ENCODE measurements around the gene SH2B3.

SH2B3 gene

DNA sequence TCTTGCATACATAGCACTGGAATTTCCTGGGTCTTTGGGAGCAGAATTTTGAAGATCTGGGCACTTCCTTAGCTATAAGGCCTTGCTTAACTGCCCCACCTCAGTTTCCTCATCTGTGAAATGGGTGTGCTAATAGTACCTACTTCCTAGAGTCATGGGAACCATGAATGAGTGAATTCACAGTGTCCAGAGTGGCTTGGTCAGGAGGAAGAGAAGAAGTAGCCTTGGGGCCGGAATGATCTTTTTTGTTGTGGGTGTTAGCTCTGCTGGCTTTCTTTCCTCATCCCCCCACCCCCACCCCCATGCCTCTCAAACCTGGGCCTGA is 2.4 kb downstream of the SH2B3 start:
- Mint-ChIP-seq H3K27ac (peak overlapping the region; percentile 88 to 96), H3K4me1 (ENCODE audit: low read depth in 2 of 2) (peaks cover 71 to 78% of the 10 kb centered on the region in 2 donors), H3K27me3 (no peaks in the 10 kb centered on the region), H3K36me3 (ENCODE audit: insufficient read depth) (peaks cover 37% of the 10 kb centered on the region), H3K9me3 (no peaks in the 10 kb centered on the region), H3K4me3 (peak overlapping the region; percentile 87 to 92)
- DNase-seq = no peak
- no peak for ATAC-seq (replicated peaks)

DNA sequence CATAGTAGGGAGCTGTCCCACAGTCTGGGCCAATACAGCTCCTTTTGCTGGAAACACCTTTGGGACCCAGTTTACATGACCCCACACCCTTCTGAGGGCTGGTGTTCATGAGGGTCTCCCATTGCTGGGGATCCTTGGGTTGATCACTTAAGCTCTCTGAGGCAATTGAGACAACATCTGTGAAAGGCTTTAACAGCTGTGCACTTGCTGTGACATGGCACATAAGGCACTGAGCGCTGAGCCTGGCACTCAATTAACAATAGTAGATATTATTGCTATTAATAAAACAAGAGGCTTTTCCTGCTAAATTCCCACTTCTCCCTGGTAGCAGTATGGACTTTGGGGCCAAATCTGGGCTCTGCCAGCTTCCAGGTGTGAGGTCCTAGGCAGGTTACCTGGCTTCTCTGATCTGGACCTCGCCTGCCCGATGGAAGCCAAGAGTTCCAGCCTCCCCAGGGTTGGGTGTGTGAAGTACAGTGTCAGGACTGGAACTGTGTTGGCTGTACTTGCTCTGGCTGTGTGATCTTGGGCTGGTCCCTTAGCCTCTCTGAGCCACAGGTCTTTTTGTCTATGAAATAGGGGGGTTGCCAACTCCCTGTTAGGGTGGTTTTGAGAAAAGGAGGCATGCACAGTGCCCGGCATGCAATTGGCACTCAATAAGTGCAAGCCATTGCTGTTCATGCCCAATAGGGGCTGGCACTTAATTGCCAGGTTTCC is 3.1 kb downstream of the SH2B3 start:
- Mint-ChIP-seq H3K27me3 (no peaks in the 10 kb centered on the region), H3K27ac (peak overlapping the region; percentile 88 to 96)
- ATAC-seq (replicated peaks) = no peak

DNA sequence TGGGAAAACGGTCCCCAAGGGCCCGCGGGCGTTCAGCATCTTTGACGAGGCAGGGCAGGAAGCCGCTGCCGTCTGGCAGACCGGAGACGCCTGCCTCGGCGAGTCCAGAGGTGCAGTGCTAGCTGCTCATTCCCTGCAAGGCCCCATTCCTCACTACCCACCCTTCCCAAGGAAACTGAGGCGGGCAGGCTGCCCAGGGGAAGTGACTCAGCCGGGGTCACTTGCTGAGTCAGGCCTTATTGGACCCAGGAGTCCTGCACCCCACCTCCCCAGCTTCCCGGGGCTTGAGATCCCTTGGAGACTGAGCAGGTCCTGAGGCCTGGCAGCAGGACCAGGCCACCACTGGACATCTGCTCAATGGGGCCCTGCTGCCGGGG is 3.7 kb downstream of the SH2B3 start:
- peak overlapping the region; percentile 88 to 96 for H3K27ac Mint-ChIP-seq
- H3K4me1 Mint-ChIP-seq (ENCODE audit: low read depth in 2 of 2) = peaks cover 66 to 75% of the 10 kb centered on the region in 2 donors
- ATAC-seq (replicated peaks) = no peak
- peaks cover 41% of the 10 kb centered on the region for H3K36me3 Mint-ChIP-seq (ENCODE audit: insufficient read depth)
- H3K9me3 Mint-ChIP-seq = no peaks in the 10 kb centered on the region
- H3K27me3 Mint-ChIP-seq = no peaks in the 10 kb centered on the region
- DNase-seq = no peak
- peak overlapping the region; percentile 87 to 92 for H3K4me3 Mint-ChIP-seq

More for the DNA sequence above, 3.1 kb downstream of the SH2B3 start:
- peaks cover 71 to 78% of the 10 kb centered on the region in 2 donors for H3K4me1 Mint-ChIP-seq (ENCODE audit: low read depth in 2 of 2)
- DNase-seq = no peak
- H3K9me3 Mint-ChIP-seq = no peaks in the 10 kb centered on the region
- peaks cover 40% of the 10 kb centered on the region for H3K36me3 Mint-ChIP-seq (ENCODE audit: insufficient read depth)
- H3K4me3 Mint-ChIP-seq = peak overlapping the region; percentile 87 to 92

DNA sequence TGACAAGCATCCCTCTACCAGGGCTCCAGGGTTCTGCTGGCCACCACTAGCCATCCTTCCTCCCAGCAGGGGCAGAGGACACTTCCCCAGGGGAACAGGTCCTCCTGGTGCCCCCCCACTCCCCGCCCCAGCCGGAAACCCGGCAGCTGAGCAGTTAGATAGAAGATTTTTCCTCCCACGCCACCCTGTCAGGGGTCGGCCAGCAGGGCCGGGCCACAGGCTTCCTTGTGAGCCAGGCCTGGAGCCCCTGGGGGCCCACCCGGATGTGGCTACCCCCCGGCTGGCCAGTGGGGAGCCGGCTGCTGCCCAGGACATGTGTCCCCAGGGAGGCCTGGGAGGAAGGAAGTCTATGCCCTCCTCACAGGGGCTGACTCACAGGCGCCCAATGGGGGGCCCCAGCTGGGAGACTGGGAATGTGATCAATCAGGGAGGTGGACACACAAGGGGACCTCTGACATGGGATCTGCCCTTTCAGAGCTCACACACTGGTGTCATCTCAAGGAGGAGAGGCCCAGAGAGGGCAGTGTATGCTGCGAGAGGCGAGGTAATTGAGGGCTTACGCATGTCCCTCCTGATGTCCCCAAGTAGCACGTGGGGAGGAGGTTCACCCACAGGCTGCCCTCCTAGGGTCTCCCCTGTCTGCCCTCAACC is 4.2 kb downstream of the SH2B3 start:
- ATAC-seq (replicated peaks) (no peak), DNase-seq (no peak)

DNA sequence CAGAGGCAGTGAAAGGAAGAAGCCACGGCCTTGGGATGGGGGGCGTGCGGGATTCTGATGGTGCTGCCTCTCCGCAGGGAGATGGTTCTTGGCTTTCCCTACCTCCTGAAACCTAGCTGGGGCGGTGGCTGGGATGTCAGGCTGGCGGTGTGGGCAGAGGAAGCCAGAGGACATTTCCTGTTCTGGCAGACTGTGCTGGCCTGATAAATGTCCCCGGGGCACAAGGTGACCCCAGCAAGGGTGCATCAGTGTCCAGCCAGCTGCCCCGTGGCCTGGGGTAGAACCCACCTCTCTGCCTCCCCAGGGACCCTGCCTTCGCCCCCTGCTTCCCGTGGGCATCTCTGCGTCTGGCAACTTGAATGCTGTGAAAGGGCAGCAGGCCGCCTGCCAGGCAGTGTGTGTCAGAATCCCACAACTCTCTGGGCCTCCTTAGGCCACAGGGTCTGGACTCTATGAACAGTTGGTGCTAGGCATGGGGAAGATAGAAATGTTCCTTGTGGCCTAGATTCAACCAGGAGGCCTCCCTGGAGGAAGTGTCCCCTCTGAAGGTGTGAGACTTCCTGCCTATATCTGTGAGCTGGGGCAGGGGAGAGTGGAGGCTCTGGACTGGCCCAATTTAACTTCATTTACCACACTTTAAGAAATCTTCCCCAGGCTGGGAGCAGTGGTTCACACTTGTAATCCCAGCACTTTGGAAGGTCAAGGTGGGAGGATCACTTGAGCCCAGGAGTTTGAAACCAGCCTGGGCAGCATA is 4.9 kb downstream of the SH2B3 start:
- no peaks in the 10 kb centered on the region for H3K9me3 Mint-ChIP-seq
- peak overlapping the region; percentile 88 to 96 for H3K27ac Mint-ChIP-seq
- H3K27me3 Mint-ChIP-seq = no peaks in the 10 kb centered on the region
- peaks cover 42% of the 10 kb centered on the region for H3K36me3 Mint-ChIP-seq (ENCODE audit: insufficient read depth)
- ATAC-seq (replicated peaks) (peak; percentile 6), DNase-seq (no peak)
- peak overlapping the region; percentile 87 to 92 for H3K4me3 Mint-ChIP-seq
- H3K4me1 Mint-ChIP-seq (ENCODE audit: low read depth in 2 of 2) = peaks cover 69 to 75% of the 10 kb centered on the region in 2 donors

More for the DNA sequence above, 4.2 kb downstream of the SH2B3 start:
- no peaks in the 10 kb centered on the region for H3K27me3 Mint-ChIP-seq
- peaks cover 38% of the 10 kb centered on the region for H3K36me3 Mint-ChIP-seq (ENCODE audit: insufficient read depth)
- H3K9me3 Mint-ChIP-seq = no peaks in the 10 kb centered on the region
- peak overlapping the region; percentile 87 to 92 for H3K4me3 Mint-ChIP-seq
- peak overlapping the region; percentile 88 to 96 for H3K27ac Mint-ChIP-seq
- H3K4me1 Mint-ChIP-seq (ENCODE audit: low read depth in 2 of 2) = peaks cover 65 to 75% of the 10 kb centered on the region in 2 donors

DNA sequence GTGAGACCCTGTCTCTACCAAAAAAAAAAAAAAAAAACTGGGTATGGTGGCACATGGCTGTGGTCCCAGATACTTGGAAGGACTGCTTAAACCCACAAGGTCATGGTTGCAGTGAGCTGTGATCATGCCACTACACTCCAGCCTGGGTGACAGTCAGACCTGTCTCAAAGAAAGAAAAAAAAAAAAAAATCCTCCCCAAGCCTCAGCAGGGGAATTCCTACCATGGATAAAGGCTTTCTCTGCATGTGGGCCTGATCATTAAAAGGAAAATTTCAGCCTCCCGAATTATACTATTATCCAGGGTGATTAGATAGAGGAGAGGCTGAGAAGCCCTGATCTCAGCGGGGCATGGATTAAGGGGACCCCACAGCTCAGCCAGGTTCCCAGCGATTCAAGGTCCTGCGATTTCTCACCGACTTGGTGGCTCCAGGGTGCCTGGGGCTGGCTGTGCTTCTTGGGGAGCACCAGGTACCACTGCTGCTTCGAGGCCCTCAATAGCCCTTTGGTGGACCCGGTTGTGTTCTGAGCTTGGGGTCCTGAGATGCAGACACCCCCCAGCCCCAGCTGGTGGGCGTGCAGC is 5.6 kb downstream of the SH2B3 start:
- ATAC-seq (replicated peaks) = peak; percentile 44
- DNase-seq = no peak
- H3K4me3 Mint-ChIP-seq = peak overlapping the region; percentile 87 to 92
- peaks cover 46% of the 10 kb centered on the region for H3K36me3 Mint-ChIP-seq (ENCODE audit: insufficient read depth)
- peak overlapping the region; percentile 88 to 96 for H3K27ac Mint-ChIP-seq
- no peaks in the 10 kb centered on the region for H3K27me3 Mint-ChIP-seq
- no peaks in the 10 kb centered on the region for H3K9me3 Mint-ChIP-seq
- peaks cover 72 to 75% of the 10 kb centered on the region in 2 donors for H3K4me1 Mint-ChIP-seq (ENCODE audit: low read depth in 2 of 2)

DNA sequence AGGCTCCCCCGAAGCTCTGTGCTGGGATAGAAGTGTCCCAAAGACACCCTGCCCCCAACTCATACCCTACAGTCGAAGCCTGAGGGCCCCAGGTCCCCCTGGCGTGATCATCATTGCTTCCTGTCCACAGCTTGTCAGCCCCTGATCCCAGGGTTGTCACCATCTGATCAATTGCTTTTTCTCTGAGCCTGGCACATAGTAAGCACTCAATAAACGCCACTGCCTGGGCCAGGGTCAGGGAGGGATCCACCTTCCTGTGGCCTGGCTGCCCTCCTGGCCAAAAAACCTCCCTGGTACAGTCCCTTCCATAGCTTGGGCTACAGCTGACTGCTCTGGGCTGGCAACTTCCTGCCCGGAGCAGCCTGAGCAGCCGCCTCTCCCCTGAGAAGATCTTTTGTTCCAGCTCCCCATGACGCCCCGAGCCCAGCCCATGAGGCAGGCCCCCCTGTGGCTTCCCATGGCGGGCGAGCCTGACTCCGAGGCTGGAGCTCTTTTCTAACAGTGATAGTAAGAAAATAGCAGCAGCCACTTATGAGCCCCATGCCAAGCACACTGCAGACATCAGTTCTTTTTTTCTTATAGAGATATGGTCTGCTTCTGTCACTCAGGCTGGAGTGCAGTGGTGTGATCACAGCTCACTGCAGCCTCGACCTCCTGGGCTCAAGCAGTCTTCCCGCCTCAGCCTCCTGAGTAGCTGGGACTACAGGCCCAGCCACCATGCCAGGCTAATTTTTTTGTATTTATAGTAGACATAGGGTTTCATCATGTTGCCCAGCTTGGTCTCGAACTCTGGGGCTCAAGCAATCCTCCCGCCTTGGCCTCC is 6.5 kb downstream of the SH2B3 start:
- Mint-ChIP-seq H3K4me3 (peak overlapping the region; percentile 42 to 78), H3K27me3 (no peaks in the 10 kb centered on the region), H3K9me3 (no peaks in the 10 kb centered on the region), H3K36me3 (ENCODE audit: insufficient read depth) (peaks cover 45% of the 10 kb centered on the region), H3K4me1 (ENCODE audit: low read depth in 2 of 2) (peaks cover 72 to 75% of the 10 kb centered on the region in 2 donors), H3K27ac (peak overlapping the region; percentile 88 to 96)
- no peak for DNase-seq
- ATAC-seq (replicated peaks) = peak; percentile 30

DNA sequence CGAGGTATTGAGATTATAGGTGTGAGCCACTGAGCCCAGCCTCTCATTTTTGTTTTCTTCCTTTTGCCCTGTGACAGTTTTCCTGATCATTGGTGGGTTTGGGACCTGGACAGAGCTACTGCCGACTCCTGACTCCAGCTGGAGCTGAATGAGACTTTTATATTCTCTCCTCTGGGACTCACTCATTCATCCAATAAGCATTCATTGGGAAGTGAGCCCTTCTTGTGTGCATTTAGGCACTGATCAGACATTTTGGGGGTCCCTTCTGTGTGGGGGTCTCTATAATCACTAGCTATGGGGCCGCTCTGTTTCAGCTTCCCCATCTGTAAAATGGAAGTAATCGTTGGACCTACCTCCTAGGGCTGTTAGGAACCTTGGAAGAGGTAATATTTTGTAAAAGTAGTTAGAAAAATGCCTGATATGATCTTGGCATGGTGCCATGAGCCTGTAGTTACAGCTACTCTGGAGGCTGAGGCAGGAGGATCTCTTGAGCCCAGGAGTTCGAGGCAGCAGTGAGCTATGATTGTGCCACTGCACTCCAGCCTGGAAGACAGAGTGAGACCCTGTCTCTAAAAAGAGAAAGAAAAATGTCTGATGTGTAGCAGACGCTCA is 7.2 kb downstream of the SH2B3 start:
- Mint-ChIP-seq H3K4me1 (ENCODE audit: low read depth in 2 of 2) (peaks cover 68% of the 10 kb centered on the region in 2 donors), H3K27me3 (no peaks in the 10 kb centered on the region), H3K36me3 (ENCODE audit: insufficient read depth) (peaks cover 51% of the 10 kb centered on the region), H3K9me3 (no peaks in the 10 kb centered on the region), H3K27ac (peak overlapping the region; percentile 88 to 96), H3K4me3 (peak overlapping the region; percentile 56 to 78)
- ATAC-seq (replicated peaks) (no peak), DNase-seq (no peak)

DNA sequence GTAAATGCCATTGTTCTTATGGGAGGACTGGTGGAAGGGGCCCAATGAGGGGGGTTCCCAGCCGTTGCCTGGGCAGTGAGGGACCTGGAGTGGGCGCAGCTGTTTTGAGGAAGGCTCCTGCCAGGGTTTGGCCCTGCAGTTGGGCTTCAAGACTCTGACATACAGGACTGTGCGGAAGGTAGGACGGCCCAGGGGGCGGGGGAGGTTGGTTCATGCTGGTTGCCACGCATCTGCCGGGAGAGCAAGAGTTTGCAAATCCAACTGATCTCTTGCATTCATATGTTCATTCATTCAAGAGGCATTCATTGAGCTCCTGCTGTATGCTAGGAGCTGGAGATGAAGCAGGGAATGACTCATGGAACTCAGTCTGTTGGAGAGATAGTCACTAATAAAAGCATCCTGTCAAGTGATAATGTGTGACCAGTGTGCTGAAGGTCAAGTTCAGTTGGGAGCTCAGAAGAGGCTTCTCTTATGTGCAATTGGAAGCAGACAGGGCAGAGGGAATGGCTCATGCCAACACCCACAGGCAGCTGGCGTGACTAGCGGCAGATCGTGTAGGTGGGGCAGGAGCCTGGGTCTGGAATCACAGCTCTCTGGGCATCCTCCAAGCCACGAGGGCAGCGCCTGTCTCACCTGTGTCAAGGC is 7.8 kb downstream of the SH2B3 start:
- no peak for ATAC-seq (replicated peaks)
- H3K36me3 Mint-ChIP-seq (ENCODE audit: insufficient read depth) = peaks cover 52% of the 10 kb centered on the region
- H3K4me1 Mint-ChIP-seq (ENCODE audit: low read depth in 2 of 2) = peaks cover 61 to 62% of the 10 kb centered on the region in 2 donors
- H3K27me3 Mint-ChIP-seq = no peaks in the 10 kb centered on the region
- H3K27ac Mint-ChIP-seq = peak overlapping the region; percentile 88 to 96
- peak overlapping the region; percentile 56 to 78 for H3K4me3 Mint-ChIP-seq
- DNase-seq = no peak
- H3K9me3 Mint-ChIP-seq = no peaks in the 10 kb centered on the region

DNA sequence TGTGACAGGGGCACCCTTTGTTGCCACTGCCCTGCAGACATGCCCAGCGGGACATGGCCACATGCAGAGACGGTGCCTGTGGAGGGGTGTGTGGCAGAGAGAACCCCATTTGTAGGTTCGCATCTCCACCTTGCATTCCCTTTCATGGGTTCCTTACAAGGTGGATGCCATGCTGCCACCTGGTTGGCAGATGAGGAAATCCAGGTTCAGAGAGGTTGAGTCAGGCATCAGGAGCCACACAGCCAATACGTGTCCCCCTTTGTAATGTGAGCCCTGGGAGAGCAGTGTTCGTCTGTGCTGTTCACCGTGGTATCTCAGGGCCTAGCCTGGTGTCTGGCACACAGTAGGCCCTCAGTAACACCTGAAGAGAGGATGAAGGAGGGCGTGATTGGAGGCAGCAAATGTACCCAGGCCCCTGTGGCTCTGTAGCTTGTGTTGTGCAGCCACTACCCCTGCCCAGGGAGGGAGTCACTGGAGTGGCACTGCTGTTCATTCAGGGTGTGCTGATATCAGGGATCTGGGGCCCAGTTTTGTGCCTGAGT is 9.1 kb downstream of the SH2B3 start:
- H3K36me3 Mint-ChIP-seq (ENCODE audit: insufficient read depth) = peaks cover 53% of the 10 kb centered on the region
- peak overlapping the region; percentile 35 to 96 for H3K27ac Mint-ChIP-seq
- peaks cover 51 to 53% of the 10 kb centered on the region in 2 donors for H3K4me1 Mint-ChIP-seq (ENCODE audit: low read depth in 2 of 2)
- H3K9me3 Mint-ChIP-seq = no peaks in the 10 kb centered on the region
- DNase-seq (no peak), ATAC-seq (replicated peaks) (no peak)
- no peaks in the 10 kb centered on the region for H3K27me3 Mint-ChIP-seq
- peak overlapping the region in 1 of 2 donors; percentile 10 for H3K4me3 Mint-ChIP-seq

DNA sequence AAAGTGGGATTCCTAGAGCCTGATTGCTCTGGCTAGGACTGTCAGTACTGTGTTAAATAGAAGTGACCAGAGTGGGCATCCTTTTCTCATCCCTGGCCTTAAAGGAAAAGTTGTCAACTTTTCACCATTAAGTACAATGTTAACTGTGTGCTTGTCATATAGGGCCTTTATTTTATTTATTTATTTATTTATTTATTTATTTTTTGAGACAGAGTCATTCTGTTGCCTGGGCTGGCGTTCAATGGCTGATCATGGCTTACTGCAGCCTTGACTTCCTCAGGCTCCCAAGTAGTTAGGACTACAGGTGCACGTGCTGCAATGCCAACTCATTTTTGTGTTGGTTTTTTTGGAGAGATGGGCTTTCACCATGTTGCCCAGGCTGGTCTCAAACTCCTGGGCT is 11.6 kb downstream of the SH2B3 start:
- Mint-ChIP-seq H3K36me3 (ENCODE audit: insufficient read depth) (peaks cover 74% of the 10 kb centered on the region), H3K27me3 (no peaks in the 10 kb centered on the region), H3K27ac (peak overlapping the region; percentile 54 to 78), H3K9me3 (no peaks in the 10 kb centered on the region), H3K4me1 (ENCODE audit: low read depth in 2 of 2) (peaks cover 32% of the 10 kb centered on the region in 2 donors), H3K4me3 (no peak overlapping the region)
- ATAC-seq (replicated peaks) = no peak
- DNase-seq = no peak

Data from effector memory CD8-positive, alpha-beta T cell (primary cell).